ENCODE results near the gene SMURF1. TPM values are rescaled to one million over a fixed set of nuclear protein-coding genes. Genes with fewer than 3 reads are reported as not detected.

SMURF1 gene
- total RNA-seq, 3 donors from 2014 or later (not counting 1 experiment from before 2014, with no cell fraction given) = 33.3 to 34.7 (median 34.2) TPM

DNA sequence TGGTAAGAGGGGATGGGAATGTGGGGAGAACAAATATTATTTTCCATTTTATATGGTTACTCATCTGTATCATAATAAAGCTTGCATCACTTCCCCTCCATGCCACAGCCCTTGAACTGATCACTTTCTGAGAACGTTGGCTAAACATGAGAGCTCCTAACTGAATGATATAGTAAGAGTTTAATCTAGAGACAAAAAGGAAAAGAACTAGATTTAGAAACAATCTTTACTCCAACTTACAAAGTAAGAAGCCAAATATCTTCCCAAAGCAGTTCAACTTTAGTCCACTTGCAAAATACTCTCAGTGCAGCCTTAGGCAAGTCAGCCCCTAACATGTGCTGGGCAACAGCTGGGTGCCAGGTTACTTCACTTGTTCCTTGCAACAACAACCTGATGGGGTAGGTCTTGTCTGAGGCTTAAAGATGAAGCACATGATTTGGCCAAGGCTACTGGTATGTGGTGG lies 20.3 kb downstream of the SMURF1 start:
- H3K4me3 ChIP-seq (ENCODE audit: low read length) = no peak overlapping the region
- Mint-ChIP-seq H3K36me3 (no peaks in the 10 kb centered on the region), H3K4me3 (no peak overlapping the region), H3K9me3 (no peaks in the 10 kb centered on the region), H3K27ac (peak overlapping the region in 1 of 2 donors; percentile 18), H3K27me3 (ENCODE audit: low read depth in 2 of 2) (no peaks in the 10 kb centered on the region), H3K4me1 (peaks cover 60 to 61% of the 10 kb centered on the region in 2 donors)
- no CpG with 5 or more reads among the region's 1 CpG for WGBS (ENCODE audit: insufficient coverage)
- H3K27ac ChIP-seq (ENCODE audit: low read length) = no peak overlapping the region
- no peak for ATAC-seq
- H3K27me3 ChIP-seq (ENCODE audit: control insufficient read depth, insufficient read depth, low read length) = no peaks in the 10 kb centered on the region
- no peaks in the 10 kb centered on the region for H3K36me3 ChIP-seq (ENCODE audit: control insufficient read depth, insufficient read depth, low read length)
- intact Hi-C loops (cut with micrococcal nuclease) = no loop called here
- no peaks in the 10 kb centered on the region for H3K9me3 ChIP-seq (ENCODE audit: control insufficient read depth, insufficient read depth, low read length)
- peaks cover 5% of the 10 kb centered on the region for H3K4me1 ChIP-seq (ENCODE audit: control insufficient read depth, insufficient read depth, low read length)
- TF ChIP-seq, protein P1, sequence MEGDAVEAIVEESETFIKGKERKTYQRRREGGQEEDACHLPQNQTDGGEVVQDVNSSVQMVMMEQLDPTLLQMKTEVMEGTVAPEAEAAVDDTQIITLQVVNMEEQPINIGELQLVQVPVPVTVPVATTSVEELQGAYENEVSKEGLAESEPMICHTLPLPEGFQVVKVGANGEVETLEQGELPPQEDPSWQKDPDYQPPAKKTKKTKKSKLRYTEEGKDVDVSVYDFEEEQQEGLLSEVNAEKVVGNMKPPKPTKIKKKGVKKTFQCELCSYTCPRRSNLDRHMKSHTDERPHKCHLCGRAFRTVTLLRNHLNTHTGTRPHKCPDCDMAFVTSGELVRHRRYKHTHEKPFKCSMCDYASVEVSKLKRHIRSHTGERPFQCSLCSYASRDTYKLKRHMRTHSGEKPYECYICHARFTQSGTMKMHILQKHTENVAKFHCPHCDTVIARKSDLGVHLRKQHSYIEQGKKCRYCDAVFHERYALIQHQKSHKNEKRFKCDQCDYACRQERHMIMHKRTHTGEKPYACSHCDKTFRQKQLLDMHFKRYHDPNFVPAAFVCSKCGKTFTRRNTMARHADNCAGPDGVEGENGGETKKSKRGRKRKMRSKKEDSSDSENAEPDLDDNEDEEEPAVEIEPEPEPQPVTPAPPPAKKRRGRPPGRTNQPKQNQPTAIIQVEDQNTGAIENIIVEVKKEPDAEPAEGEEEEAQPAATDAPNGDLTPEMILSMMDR (IDR thresholded peaks at IDR 0.05) = no peak
- DNase-seq = no peak

DNA sequence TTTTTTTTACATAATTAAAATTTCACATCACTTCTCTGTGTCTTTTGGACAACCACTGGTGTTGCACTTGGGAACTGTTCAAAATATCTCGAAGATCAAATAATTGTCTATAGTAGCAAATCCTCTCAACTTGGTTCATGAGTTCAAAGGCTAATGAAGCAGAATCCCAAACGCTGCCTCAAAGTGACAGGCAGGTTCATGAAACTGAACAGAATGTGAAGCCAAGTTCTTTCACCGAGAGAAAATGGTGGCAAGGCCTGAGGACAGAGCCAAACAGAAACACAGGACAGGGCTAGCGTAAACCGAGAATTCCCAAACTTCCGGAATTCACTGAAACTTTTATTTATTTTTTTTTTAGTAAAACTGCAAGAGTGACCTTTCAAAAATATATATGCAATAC lies 21.1 kb downstream of the SMURF1 start:
- no peak for ATAC-seq
- intact Hi-C loops (cut with micrococcal nuclease) = no loop called here
- peaks cover 5% of the 10 kb centered on the region for H3K4me1 ChIP-seq (ENCODE audit: control insufficient read depth, insufficient read depth, low read length)
- no peak overlapping the region for H3K27ac ChIP-seq (ENCODE audit: low read length)
- Mint-ChIP-seq H3K4me1 (peaks cover 62 to 68% of the 10 kb centered on the region in 2 donors), H3K27ac (no peak overlapping the region), H3K27me3 (ENCODE audit: low read depth in 2 of 2) (no peaks in the 10 kb centered on the region), H3K4me3 (no peak overlapping the region), H3K36me3 (no peaks in the 10 kb centered on the region), H3K9me3 (no peaks in the 10 kb centered on the region)
- no peak overlapping the region for H3K4me3 ChIP-seq (ENCODE audit: low read length)
- no peaks in the 10 kb centered on the region for H3K9me3 ChIP-seq (ENCODE audit: control insufficient read depth, insufficient read depth, low read length)
- H3K27me3 ChIP-seq (ENCODE audit: control insufficient read depth, insufficient read depth, low read length) = no peaks in the 10 kb centered on the region
- DNase-seq = no peak
- 97% methylated on average over 5 of the region's 6 CpGs for WGBS (ENCODE audit: insufficient coverage)
- TF ChIP-seq, protein P1 (IDR thresholded peaks at IDR 0.05) = no peak
- H3K36me3 ChIP-seq (ENCODE audit: control insufficient read depth, insufficient read depth, low read length) = no peaks in the 10 kb centered on the region

DNA sequence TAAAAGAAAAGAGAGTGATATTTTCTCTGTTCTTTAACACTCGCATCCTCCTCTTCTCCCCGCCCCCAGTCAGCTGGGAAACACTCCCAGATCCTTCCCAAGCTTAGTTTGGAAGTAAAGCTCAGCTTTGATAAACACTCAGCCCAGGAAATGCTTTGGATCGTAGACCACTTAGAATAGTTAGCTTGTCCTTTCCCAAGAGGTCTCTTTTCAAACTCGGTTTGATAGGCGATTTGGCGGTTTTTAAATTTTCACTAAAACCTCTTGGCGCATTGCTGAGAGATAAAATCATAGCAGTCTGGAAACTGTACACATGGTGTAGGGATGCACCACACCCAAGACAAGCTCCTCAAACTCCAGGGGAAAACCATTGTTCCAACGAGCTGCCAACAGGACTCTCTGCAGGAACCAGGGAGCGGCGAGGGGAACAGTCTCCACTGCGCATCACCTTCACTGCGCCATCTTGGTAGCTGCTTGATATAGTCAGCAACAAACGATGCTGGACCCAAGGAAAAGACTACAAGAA lies 22.3 kb downstream of the SMURF1 start:
- Mint-ChIP-seq H3K27ac (no peak overlapping the region), H3K4me3 (no peak overlapping the region), H3K9me3 (no peaks in the 10 kb centered on the region), H3K36me3 (no peaks in the 10 kb centered on the region), H3K4me1 (peaks cover 61 to 64% of the 10 kb centered on the region in 2 donors), H3K27me3 (ENCODE audit: low read depth in 2 of 2) (no peaks in the 10 kb centered on the region)
- TF ChIP-seq, protein P1 (IDR thresholded peaks at IDR 0.05) = no peak
- H3K9me3 ChIP-seq (ENCODE audit: control insufficient read depth, insufficient read depth, low read length) = no peaks in the 10 kb centered on the region
- no peaks in the 10 kb centered on the region for H3K27me3 ChIP-seq (ENCODE audit: control insufficient read depth, insufficient read depth, low read length)
- no peaks in the 10 kb centered on the region for H3K36me3 ChIP-seq (ENCODE audit: control insufficient read depth, insufficient read depth, low read length)
- H3K4me1 ChIP-seq (ENCODE audit: control insufficient read depth, insufficient read depth, low read length) = peaks cover 5% of the 10 kb centered on the region
- intact Hi-C loops (cut with micrococcal nuclease) = no loop called here
- 97% methylated on average over 12 of the region's 13 CpGs for WGBS (ENCODE audit: insufficient coverage)
- H3K27ac ChIP-seq (ENCODE audit: low read length) = no peak overlapping the region
- ATAC-seq (no peak), DNase-seq (no peak)
- H3K4me3 ChIP-seq (ENCODE audit: low read length) = no peak overlapping the region

GRCh38 chr7:99120916-99121315 lies 23.0 kb downstream of the SMURF1 start:
- intact Hi-C loops (cut with micrococcal nuclease) = no loop called here
- no peaks in the 10 kb centered on the region for H3K27me3 Mint-ChIP-seq (ENCODE audit: low read depth in 2 of 2)
- TF ChIP-seq, protein P1 (IDR thresholded peaks at IDR 0.05) = no peak
- H3K27me3 ChIP-seq (ENCODE audit: control insufficient read depth, insufficient read depth, low read length) = no peaks in the 10 kb centered on the region
- no peaks in the 10 kb centered on the region for H3K36me3 ChIP-seq (ENCODE audit: control insufficient read depth, insufficient read depth, low read length)
- H3K4me3 Mint-ChIP-seq = no peak overlapping the region
- peak overlapping the region in 1 of 2 donors; percentile 25 for H3K27ac Mint-ChIP-seq
- no peak for DNase-seq
- H3K9me3 ChIP-seq (ENCODE audit: control insufficient read depth, insufficient read depth, low read length) = no peaks in the 10 kb centered on the region
- H3K9me3 Mint-ChIP-seq = no peaks in the 10 kb centered on the region
- H3K4me3 ChIP-seq (ENCODE audit: low read length) = no peak overlapping the region
- no peak for ATAC-seq
- peaks cover 5% of the 10 kb centered on the region for H3K4me1 ChIP-seq (ENCODE audit: control insufficient read depth, insufficient read depth, low read length)
- no peaks in the 10 kb centered on the region for H3K36me3 Mint-ChIP-seq
- WGBS (ENCODE audit: insufficient coverage) = no CpG with 5 or more reads among the region's 2 CpGs
- no peak overlapping the region for H3K27ac ChIP-seq (ENCODE audit: low read length)
- H3K4me1 Mint-ChIP-seq = peaks cover 66 to 69% of the 10 kb centered on the region in 2 donors
